Occipital lobe (tissue), 2 donors: ENCODE results near the gene C22orf42. TPM values are rescaled to one million over a fixed set of nuclear protein-coding genes. Genes with fewer than 3 reads are reported as not detected.
"Not testable (repeated sequence)": the region's sequence is repeated elsewhere in the genome, so short reads cannot be mapped to it uniquely, and the experiment has no call there.

ENCODE experiments used
- DNase-seq: peaks from one replicate; lab custom pipeline; 2025; lab: John Stamatoyannopoulos, UW
- total RNA-seq: library from RNA; depleted of rRNA; stranded (reverse); fragments of >200 nt; gene quantifications from one replicate; pipeline ENCODE4 v1.2.3, GENCODE V29; 2014

C22orf42 gene
- total RNA-seq, 1 donor from 2014 or later: not detected

- DNase-seq: no peak
Observed at GRCh38 chr22:32185821-32186220, 26.7 kb upstream of the C22orf42 start.

GRCh38 chr22:32183625-32184024 is 24.5 kb upstream of the C22orf42 start:
- no peak for DNase-seq

- no peak for DNase-seq
Observed at GRCh38 chr22:32181043-32181442, 21.9 kb upstream of the C22orf42 start.

- DNase-seq: no peak
Observed at GRCh38 chr22:32177221-32177765, 18.2 kb upstream of the C22orf42 start.

GRCh38 chr22:32175683-32176644 is 16.9 kb upstream of the C22orf42 start:
- DNase-seq: no peak

- DNase-seq: no peak
Observed at GRCh38 chr22:32175115-32175514, 16.0 kb upstream of the C22orf42 start.

- no peak for DNase-seq
Observed at GRCh38 chr22:32165681-32166080, 6.6 kb upstream of the C22orf42 start.

- DNase-seq: no peak
Observed at GRCh38 chr22:32164075-32164860, 5.2 kb upstream of the C22orf42 start.

- DNase-seq: not testable (repeated sequence)
Observed at GRCh38 chr22:32160411-32160810, 1.3 kb upstream of the C22orf42 start.

GRCh38 chr22:32157632-32158031 is 1.5 kb downstream of the C22orf42 start:
- DNase-seq: not testable (repeated sequence)

- not testable (repeated sequence) for DNase-seq
Observed at GRCh38 chr22:32154727-32155126, 4.4 kb downstream of the C22orf42 start.

GRCh38 chr22:32151641-32152040 is 7.5 kb downstream of the C22orf42 start:
- DNase-seq: not testable (repeated sequence)

- DNase-seq: not testable (repeated sequence)
Observed at GRCh38 chr22:32150647-32151046, 8.5 kb downstream of the C22orf42 start.

GRCh38 chr22:32148372-32148771 is 10.7 kb downstream of the C22orf42 start:
- DNase-seq: not testable (repeated sequence)

- not testable (repeated sequence) for DNase-seq
Observed at GRCh38 chr22:32147128-32147527, 12.0 kb downstream of the C22orf42 start.

- no peak for DNase-seq
Observed at GRCh38 chr22:32144496-32145274, 14.4 kb downstream of the C22orf42 start.

- no peak for DNase-seq
Observed at GRCh38 chr22:32142600-32142999, 16.5 kb downstream of the C22orf42 start.

- not testable (repeated sequence) for DNase-seq
Observed at GRCh38 chr22:32140688-32141087, 18.4 kb downstream of the C22orf42 start.

GRCh38 chr22:32138576-32138975 is 20.5 kb downstream of the C22orf42 start:
- DNase-seq: not testable (repeated sequence)

GRCh38 chr22:32137731-32138324 is 21.3 kb downstream of the C22orf42 start:
- not testable (repeated sequence) for DNase-seq

- DNase-seq: not testable (repeated sequence)
Observed at GRCh38 chr22:32136881-32137280, 22.2 kb downstream of the C22orf42 start.
